Measurements from ENCODE around the gene SLC25A48.

SLC25A48 gene

DNA sequence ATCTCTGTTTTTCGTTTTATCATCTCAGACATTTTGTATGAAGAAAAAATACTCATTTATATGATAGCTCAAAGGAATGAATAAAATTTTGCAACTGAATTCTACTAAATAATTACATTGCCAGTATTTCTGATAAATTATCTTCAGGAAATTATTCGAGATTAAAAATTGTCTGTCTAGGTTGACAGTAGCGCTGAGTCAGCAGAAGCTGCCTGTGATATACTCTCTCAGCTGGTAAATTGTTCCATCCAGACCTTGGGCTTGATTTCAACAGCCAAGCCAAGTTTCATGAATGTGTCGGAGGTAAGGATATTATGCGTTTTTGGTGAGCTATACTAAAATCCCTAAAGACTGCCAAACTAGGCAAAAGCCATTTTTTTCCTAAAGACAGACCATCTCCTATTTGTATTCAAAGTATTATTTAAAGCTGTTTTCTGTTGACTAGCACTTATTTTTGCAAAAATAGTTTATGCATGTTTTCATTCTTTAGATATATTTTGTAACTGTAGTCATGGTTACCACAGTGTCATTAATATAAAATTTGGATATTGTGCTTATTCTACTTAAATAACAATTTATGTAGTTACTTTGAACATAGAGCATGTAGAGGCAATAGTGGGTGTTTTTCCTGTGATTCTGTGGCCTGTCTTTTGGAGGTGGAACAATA, 102.9 kb downstream of the SLC25A48 start:
- DNase-seq, result no peak
